Stimulated activated CD8-positive, alpha-beta memory T cell treated with anti-CD3 and anti-CD28 coated beads, Interleukin-15, amount 100 ng/mL, for 48 hours (primary cell): ENCODE results near the gene TFAP2A.

Source experiments
- DNase-seq, 2 donors: peaks; one replicate each; pipeline ENCODE4 v3.0.0-alpha.2; 2020; ENCODE audit warnings: low read depth in 2 of 2

The TFAP2A gene

DNA sequence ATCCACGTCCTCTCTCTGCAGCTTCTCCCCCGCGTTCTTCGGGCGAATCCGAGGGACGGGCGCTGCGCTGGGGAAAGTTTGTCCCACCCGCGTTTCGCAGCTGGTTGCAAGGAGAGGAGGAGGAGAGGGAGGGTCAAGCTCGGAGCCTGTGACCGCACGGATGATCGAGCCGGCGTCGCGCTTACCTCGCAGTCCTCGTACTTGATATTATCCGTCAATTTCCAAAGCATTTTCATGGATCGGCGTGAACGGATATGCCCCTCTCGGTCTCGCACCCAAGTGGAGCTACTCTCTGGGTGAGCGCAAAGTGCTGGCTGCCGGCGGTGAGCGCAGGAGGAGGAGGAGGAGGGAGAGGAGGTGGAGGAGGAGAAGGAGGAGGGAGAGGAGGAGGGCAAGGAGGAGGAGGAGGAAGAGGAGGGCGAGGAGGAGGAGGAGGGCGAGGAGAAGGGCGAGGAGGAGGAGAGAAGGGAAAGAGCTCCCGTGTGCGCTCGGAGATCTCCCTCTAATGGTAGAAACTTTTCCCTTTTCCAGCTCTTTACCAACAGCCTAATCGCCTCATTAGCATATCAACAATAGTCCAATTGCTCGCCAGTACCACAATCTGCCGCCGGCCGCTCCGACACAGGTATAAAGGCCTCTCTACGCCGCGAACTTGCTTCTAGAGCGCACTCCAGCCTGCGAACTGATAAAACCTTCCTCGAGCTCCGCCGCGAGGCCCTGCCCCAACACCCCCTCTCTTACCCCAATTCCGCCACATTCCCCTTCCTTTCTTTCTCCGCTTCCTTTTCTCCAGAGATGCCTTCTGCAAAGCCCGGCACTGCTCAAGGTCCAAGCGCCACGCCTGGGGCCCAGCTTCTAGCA is at the start of gene TFAP2A:
Gene TFAP2A, minus strand, starts transcription at position 319 of the 861 bp plus-strand sequence. Its CDS starts 83 bp downstream, at position 236.
- DNase-seq = no peak

DNA sequence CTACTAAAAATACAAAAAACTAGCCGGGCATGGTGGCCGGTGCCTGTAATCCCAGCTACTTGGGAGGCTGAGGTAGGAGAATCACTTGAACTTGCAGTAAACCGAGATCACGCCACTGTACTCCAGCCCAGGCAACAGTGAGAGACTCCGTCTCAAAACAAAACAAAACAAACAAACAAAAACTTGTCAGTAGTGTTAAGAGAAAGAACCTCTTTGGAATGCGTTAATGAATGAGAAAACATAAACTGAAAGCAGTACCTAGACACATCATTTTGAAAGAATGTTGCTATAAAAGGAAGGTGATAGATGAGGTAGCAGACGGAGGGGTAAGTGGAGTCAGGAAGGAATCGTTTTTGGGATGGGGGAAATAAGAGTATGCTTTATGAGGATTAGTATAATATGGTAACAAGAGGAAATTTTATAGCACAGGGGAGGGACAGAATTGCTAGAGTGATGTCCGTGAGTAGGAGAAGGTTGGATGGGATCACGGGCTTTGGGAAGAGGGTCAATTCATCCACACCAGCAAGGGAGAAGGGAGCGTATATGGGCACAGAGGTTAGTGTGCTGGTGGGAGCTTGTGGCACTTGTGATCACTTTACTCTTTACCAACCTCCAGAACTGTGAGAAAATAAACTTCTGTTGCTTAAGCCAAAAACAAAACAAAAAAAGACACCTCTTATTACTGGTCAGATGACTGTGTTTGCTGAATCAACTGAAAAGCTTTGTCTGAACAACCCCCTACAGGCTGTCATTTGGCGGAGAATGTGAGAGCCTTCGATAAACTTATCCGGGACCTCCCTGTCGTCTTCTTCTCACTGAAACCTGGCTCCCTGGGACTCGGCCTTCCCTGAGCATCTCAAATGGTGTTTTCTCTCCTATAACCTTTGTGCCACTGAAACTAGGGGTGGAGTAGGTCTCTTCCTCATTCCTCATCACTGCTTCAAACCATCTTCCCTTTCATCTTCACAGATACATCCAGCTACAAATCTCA is 48.9 kb upstream of the TFAP2A start:
- no peak for DNase-seq

DNA sequence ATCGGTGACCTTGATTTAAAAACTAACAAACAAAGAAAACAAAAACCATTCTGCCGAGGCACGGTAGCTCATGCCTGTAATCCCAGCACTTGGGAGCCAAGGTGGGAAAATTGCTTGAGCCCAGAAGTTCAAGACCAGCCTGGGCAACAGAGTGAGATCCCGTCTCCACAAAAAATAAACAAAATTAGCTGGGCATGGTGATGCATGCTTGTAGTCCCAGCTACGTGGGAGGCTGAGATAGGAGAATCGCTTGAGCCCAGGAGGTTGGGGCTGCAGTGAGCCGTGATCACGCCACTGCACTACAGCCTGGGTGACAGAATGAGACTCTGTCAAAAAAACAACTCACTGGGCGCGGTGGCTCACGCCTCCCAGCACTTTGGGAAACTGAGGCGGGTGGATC is 48.2 kb upstream of the TFAP2A start:
- DNase-seq = no peak

DNA sequence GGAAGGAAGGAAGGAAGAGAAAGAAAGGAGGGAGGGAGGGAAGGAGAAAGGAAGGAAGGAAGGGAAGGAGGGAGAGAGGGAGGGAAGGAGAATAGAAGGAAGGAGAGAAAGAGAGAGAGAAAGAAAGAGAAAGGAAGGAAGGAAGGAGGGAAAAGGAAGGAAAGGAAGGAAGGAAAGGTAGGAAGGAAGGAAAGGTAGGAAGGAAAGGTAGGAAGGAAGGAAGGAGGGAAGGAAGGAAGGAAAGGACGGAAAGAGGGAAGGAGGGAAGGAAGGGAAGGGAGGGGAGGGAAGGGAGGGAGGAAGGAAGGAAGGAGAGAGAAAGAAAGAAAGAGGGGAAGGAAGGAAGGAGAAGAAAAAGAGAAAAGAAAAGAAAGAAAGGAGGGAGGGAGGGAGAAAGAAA is 47.0 kb upstream of the TFAP2A start:
- DNase-seq = no peak

DNA sequence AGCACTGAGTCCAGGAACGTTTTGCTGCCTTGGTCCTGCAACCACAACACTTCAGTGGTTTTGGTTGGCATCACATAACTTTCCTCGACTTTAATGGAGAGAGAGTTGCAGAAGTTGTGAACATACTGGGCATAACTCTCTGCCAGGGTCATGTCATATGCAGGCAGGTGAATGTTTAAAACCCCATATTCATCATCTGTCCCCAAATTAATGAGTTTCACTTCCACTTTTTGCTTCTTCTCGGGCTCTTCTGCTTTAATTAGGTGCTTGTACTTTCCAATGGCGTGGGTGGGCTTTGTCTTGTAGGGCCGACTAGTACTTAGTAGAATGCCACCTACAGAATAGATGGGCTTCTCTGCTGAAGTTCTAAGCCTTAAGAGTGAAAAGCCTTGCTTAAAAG is 45.2 kb upstream of the TFAP2A start:
- DNase-seq = no peak

DNA sequence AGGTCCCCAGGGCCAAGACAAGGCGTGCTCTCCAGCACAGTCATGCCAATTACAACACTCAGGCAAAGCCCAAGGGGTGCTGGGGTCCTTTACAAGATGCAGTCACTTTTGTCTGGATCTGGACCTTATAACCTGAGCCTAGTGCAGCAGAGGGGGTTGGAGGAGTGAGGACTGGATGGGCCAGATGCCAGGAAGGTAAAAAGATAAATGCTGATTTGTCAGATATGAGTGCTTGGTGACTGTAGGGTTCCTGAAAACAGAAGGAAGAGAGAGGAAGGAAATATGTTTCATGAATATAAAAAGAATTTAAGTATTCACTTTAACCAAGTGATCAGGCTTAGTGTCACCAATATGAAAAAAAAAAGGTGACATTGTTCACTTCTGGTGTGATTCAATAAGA is 43.4 kb upstream of the TFAP2A start:
- no peak for DNase-seq

DNA sequence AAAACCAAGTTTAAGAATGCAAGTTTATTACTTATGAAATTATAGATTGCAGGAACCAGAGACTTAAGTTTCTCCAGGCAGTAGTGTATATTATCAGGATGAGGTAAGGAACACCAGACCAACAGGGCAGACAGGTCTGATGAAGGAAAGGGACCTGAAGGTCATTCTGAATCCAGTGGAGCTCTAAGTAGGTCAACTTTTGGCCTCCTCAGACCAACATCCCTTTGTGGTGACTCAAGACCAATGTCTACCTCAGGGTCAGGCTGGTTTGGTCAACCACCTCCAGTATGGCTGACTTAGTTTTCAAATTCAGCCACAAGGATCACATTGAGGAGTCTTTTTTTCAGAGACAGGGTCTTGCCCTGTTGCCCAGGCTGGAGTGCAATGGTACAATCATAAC is 38.7 kb upstream of the TFAP2A start:
- no peak for DNase-seq

DNA sequence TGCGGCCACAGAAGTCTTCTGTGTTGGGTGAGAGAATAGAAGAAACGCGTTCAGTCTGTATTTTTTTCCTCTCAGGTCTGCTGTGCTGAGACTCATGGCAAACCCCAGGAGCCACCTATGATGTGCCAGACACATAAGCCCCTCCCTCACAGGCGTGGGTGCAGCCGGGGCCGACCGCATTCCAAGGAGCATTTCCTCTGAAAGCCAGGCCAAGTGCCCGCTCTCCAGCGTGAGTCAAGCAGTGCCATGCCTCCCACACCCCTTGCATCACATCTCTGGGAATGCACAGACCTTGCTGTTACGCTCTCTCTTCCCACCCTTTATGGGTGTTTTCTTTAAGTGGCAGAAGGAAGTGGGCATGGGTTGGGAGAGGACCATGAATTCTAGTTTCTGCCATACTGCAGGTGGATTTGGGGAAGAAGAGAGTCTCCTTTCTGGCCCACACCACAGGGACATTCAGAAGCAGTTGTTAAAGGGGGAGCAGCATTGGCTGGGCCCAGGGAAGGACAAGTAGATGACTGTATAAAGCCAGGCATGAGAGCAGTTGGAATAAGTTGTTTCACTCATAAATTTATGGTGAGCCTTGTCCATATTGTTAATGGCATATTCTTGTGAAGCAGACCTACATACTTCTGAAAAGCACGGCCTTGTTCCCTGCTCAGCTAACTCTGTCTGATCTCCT is 37.1 kb upstream of the TFAP2A start:
- DNase-seq = no peak

DNA sequence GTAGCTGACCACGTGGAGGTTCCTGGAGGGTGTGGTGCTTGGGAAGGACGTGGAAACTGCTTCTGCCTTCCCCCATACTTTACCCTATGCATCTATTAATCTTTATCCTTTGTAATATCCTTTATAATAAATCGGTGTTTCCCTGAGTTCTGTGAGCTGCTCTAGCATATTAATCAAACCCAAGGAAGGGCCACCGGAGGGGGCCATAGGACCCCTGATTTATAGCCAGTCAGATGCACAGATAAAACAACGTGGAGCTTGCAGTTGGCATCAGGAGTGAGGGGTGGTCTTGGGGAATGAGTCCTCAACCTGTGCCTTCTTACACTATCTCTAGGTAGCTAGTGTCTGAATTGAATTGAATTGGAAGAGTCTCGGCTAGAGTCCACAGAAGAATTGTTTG is 36.5 kb upstream of the TFAP2A start:
- no peak for DNase-seq

DNA sequence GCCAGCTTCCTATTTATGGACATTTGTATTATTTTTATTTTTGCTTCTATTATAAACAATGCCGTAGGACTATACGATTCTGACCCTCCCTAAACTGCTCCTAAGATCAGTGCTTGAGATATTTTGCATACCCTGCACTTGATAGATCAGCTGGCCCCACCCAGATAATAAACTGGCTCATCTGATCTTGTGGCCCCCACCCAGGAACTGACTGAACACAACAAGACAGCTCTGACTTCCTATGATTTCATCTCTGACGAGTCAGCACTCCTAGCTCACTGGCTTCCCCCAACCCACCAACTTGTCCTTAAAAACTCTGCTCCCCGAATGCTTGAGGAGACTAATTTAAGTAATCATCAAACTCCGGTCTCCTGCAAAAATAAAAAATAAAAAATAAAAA is 34.9 kb upstream of the TFAP2A start:
- DNase-seq = no peak

DNA sequence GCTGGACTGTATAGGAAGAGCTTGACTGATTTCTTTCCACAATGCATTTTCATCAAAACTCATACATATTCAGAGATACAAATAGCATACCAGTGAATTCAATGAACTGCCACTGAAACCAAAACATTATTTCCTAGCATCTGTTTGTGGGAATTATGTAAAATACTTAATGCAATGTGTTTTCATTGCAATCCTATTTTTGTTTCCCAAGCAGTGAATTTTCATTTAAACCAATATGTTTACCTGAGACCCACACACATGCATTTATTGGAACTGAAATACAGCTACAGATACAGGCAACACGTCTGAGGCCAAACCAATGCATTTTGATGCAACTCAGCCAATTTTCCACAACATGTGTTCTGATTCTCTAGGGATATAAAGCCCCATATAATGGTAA is 33.2 kb upstream of the TFAP2A start:
- DNase-seq = no peak

DNA sequence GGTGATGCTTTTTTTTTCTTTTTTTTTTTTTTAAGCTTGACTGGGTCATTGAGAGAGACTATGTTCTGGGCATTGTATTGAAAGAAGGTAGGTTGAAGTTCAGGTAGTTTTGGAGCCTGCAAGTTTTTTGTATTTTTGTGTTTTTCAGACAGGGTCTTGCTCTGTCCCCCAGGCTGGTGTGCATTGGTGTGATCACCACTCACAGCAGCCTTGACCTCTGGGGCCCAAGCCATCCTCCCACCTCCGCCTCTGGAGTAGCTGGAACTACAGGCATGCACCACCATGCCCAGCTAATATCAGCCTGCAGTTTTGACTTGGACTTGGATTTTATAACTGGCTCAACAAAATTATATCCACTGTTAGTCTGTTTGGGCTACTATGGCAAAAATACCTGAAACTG is 31.7 kb upstream of the TFAP2A start:
- no peak for DNase-seq

DNA sequence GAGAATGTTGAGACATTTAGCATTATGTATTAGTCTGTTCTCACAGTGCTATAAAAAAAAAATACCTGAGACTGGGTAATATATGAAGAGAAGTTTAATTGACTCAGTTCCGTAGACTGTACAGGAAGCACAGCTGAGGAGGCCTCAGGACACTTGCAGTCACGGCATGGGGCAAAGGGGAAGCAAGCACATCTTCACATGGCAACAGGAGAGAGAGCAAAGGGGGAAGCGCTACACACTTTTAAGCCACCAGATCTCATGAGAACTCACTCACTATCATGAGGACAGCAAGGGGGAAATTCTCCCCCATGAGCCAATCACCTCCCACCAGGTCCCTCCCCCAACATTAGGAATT is 26.8 kb upstream of the TFAP2A start:
- DNase-seq = no peak

DNA sequence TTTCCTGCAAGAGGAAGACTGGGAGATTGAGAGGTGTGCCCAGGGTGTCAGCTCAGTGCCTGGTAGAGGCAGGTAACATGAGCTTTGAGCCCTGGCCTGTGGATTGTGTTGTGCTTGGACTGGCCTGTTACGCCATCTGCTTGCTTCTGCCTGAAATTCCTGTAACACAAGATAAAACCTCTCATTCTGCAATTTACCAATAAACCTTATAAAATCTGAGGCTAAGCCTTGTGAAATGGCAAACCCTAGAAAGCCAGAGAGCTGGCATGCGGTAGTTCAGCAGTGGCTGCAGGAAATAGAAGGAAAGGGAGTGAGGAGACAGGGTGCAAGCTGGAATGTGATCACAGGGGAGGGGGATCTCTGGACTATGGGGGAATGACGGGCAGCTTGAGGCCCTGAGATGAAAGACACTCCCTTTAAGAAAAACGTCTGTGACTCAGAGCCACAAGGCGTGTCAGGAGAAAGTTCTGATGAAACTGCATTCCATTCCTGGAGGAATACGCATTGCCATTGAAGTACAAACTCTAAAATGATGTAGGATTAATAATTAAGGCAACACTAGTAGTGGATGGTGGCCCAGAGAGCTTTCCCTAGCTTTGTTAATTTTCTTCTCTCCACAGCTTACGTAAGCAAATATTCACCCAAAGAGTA is 26.3 kb upstream of the TFAP2A start:
- no peak for DNase-seq

DNA sequence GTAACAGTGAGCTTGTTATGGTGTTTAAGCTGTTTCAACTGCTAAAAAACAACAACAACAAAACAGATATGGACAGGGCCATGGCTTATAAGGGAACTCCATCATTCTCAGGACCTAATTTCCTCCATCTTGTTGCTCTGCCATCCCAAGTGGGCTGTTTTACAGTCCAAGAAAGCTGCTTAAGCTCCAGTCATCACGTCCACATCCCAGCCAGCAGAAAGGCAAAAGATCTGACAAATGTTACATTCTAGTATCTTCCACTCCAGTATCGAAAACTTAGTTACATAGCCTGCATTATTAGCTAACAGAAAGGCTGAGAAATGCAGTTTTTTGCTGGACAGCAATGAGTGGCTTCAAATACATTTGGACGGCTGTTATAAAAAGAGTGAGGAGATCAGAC is 23.0 kb upstream of the TFAP2A start:
- no peak for DNase-seq

DNA sequence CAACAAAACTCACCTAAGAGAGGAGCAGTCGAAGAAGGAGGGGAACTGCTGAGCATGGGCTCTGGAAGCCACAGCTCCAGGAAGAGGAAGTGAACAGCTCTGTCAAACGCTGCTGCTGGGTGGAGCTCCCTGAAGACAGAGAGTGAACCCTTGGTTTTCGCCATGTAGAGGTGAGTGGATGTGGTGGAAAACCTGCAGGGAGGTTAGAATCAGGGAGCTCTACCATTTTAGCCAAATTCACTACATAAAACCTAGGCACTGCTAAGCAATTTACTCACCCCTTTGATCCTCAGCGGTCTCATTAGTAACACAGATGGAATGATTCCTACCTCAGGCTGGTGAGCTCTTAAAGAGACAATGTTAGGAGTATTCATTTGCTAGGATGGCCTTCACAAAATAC is 19.4 kb upstream of the TFAP2A start:
- DNase-seq = no peak

DNA sequence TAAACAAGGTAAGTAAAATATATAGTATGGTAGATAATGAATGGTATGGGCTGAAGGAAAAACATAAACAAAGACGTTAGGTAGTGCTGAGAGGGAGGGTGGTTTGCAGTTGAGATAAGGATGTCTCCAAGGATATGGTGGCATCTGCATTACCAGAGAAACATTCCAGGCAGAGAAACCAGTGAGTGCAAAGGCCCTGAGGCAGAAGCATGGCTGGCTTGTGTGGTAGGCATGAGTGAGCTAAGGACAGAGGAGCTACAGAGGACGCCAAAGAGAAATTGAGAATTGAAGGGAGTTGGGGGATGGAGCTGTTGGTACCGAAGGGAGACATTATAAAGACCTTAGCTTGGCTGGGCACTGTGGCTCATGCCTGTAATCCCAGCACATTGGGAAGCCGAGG is 18.4 kb upstream of the TFAP2A start:
- no peak for DNase-seq

DNA sequence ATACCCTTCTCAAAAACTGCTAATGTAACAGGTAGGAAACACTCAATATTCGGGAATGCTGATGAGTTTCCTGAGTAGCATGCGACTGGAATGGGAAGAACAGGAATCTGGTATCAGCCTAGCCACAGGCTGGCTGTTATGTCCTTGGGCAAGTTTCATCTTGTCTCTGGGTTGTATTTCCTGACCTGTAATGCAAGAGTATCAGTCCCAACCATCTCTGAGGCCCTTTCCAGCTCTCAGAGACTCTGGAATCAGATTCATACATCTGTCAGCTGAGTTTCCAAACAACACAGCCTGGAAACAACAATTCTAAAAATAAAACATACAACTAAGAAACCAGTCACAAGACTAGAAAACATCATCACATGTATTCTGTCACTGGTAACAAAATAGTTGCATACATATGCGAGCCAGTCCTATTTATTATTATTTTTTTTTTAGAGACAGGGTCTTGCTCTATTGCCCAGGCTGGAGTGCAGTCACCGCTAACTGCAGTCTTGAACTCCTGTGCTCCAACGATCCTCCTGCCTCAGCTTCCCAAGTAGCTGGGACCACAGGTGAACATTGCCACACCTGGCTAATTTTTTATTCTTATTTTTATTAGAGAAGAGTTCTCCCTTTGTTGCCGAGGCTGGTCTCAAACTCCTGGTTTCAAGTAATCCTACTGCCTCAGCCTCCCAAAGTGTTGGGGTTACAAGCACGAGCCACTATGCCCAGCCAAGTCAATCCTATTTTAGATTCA is 16.7 kb upstream of the TFAP2A start:
- DNase-seq = no peak

DNA sequence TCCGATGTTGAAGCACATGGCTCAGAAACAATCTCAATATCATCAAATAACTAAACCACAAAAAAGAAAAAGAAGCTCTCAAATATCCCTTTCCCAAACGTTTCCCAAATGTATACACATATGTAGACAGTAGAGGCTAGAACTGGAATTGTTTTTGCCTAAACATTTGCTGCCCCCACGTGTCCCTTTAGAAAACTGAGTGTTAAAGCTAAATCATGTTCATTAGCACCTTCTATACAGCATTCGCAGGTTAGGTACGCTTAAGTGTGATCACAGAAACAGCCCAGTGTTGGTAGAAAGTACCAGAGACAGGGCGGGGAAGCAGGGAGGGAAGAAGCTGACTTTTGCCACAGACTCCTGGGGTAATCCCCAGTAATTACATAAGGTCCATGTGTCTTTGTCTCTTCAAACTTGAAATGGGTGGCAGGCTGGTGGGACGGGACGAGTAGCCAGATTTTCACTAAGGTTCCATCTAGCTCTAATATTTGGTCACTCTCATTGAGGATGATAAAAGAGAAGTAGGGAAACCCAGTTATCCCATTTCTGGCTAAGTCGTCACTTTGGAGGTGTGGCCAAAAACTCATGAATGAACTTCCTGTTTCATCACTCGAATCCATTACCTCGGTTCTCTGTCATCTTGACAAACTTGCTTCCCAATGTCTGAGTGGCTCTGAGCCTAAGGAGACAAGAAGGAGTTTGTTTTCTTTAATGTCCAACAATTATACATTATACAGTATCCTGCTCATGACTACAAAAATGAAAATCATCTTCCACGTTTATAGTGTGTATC is 15.0 kb upstream of the TFAP2A start:
- DNase-seq = no peak

DNA sequence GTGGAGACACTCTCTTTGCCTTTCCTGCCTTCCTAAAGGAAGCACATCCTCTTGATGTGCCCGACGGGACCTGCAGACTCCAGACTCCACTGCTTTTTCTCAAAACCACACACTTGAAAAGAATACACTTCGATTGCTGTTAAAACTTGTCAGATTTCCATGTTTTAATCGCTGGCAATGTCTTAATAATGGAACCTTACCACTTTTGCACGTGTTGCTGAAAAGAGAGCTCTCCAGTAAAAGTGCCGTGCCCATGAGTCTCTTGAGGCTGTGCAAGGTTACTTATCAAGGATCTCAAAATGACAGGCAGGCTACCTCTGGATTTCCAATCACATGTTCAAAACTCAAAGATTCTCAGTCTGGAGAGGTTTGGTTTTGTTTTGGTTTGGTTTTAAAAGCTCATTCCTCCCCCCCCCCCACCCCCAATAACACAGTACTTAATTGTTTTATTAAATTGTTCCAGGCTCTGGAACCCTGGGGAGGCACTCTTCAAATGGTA is 12.0 kb upstream of the TFAP2A start:
- no peak for DNase-seq
